Activated T-cell treated with anti-CD3 and anti-CD28 coated beads, Interleukin-2, amount 50 U/mL, for 24 hours (primary cell): ENCODE data around the gene HPS4.

Experiments used
- DNase-seq: peaks from one replicate; pipeline ENCODE4 v3.0.0-alpha.2; 2020
- H3K27ac Mint-ChIP-seq: 2 replicates; pipeline ENCODE4 v1.8.0; 2020; ENCODE audit warnings: mild to moderate bottlenecking, mixed read lengths
- H3K27me3 Mint-ChIP-seq: 2 replicates; pipeline ENCODE4 v1.8.0; 2020; ENCODE audit warnings: mixed read lengths
- H3K36me3 Mint-ChIP-seq: 2 replicates; pipeline ENCODE4 v1.8.0; 2020; ENCODE audit warnings: low read depth, mixed read lengths
- H3K4me1 Mint-ChIP-seq: 2 replicates; pipeline ENCODE4 v1.8.0; 2020; ENCODE audit warnings: low read depth, mixed read lengths
- H3K4me3 Mint-ChIP-seq: 2 replicates; pipeline ENCODE4 v1.8.0; 2020; ENCODE audit warnings: mild to moderate bottlenecking, moderate library complexity, mixed read lengths
- H3K9me3 Mint-ChIP-seq: 2 replicates; pipeline ENCODE4 v1.8.0; 2020; ENCODE audit warnings: mixed read lengths

Gene HPS4

DNA sequence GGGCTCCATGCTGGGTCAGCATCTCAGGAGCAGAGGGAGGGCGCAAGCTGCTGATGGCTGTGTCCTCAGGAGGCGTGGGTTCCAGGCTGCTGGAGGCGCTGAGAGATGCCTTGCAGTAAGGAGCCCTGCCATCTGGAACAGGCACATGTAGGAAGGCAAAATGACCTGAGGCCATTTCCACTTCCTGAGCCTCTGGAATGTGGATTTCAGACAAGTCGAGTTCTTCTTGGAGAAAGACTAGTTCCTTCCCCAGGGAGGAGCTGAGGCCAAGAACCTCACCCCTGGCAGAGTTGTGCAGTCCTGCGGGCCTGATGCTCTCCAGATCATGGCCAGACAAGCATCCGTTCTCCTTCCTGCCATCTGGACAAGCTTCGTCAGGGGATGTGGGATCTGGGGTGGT is 19.3 kb downstream of the HPS4 start:
- no peaks in the 10 kb centered on the region for H3K27me3 Mint-ChIP-seq
- H3K27ac Mint-ChIP-seq = no peak overlapping the region
- H3K9me3 Mint-ChIP-seq = no peaks in the 10 kb centered on the region
- H3K4me3 Mint-ChIP-seq = no peak overlapping the region
- H3K4me1 Mint-ChIP-seq = no peaks in the 10 kb centered on the region
- peak; percentile 12 for DNase-seq
- H3K36me3 Mint-ChIP-seq = peaks cover 96% of the 10 kb centered on the region

DNA sequence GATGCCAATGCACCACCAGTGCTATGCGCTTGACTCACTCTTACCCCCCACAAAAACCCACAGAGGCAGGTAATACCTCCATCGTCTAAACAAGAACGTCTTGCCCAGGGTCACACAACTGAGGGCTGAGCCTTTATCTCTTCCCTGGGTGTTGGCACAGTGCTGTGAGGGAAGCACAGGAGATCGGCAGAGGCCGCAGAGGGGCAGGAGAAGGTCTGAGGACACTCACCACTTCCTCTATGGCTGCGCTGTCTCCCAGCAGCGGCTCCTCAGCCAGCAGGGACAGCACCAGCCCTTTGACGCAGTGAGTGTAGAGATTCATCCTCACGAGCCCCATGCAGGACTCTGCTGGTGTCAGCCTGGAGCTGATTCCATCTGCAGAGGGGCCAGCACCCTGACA is 19.9 kb downstream of the HPS4 start:
- Mint-ChIP-seq H3K36me3 (peaks cover 96% of the 10 kb centered on the region), H3K9me3 (no peaks in the 10 kb centered on the region), H3K27ac (no peak overlapping the region), H3K4me1 (no peaks in the 10 kb centered on the region), H3K4me3 (no peak overlapping the region), H3K27me3 (no peaks in the 10 kb centered on the region)
- peak; percentile 8 for DNase-seq

DNA sequence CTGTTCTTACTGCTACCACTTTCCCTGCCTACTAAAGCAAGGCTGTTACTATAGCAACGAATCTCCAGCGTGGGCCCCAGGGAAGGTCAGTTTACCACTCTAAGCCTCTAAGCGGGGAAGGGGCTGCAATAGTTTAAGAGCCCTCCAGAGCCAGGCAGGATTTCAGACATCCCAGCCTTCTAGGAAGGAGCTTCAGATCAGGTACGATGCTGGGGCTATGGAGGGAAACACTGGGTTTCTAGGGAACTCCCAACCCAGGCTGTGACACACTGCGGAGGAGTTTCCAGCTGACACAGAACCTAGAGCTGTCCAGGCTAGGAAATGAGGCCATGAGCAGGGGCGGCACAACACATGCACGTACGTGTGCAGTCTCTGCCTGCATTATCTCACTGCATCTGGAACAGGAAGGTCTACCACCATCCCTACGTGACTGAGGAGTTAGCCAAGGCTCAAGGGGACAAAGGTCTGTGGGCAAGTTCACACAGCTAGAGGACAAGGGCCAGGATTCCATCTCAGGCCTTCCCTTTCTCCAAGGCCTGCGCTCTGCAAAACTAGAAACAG is 20.4 kb downstream of the HPS4 start:
- Mint-ChIP-seq H3K4me1 (no peaks in the 10 kb centered on the region), H3K36me3 (peaks cover 96% of the 10 kb centered on the region), H3K9me3 (no peaks in the 10 kb centered on the region), H3K27ac (peak overlapping the region; percentile 32), H3K4me3 (no peak overlapping the region), H3K27me3 (no peaks in the 10 kb centered on the region)
- peak; percentile 25 for DNase-seq

DNA sequence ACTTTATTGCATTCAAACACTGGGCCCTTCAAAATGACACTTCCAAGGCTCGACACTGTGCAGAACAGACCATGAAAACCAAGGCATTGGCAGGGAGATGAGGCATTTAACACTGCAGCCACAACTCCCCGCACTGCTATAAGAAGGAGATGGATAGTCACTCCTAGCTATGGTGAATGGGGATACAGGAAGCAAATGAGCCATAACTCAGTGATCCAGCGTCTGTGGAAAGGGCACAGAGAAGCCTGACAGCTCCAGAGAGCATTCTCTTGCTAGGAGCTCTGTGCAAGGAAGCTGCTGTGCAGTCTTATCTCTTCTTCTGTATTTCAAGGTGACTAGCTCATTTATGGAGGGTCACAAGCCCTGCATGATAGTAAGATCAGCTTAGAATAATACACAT is 20.9 kb downstream of the HPS4 start:
- no peak overlapping the region for H3K27ac Mint-ChIP-seq
- no peaks in the 10 kb centered on the region for H3K27me3 Mint-ChIP-seq
- H3K9me3 Mint-ChIP-seq = no peaks in the 10 kb centered on the region
- H3K4me1 Mint-ChIP-seq = no peaks in the 10 kb centered on the region
- no peak overlapping the region for H3K4me3 Mint-ChIP-seq
- DNase-seq = no peak
- peaks cover 97% of the 10 kb centered on the region for H3K36me3 Mint-ChIP-seq

DNA sequence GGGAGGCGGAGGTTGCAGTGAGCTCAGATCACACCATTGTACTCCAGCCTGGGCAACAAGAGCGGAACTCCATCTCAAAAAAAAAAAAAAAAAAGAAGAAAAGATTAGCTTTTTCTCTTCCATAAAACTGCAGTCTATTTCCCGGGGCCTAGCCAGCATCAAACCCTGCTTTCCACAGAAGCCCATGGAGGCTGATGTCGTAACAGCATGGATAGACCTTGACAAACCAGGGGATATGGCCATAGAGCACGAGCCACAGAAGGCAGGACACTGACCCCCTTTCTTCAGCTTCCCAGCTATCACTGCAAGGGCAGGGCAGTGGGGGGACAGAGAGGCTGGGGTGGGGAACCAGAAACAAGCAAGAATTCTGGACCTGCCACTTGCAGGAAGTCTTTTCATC is 21.5 kb downstream of the HPS4 start:
- H3K36me3 Mint-ChIP-seq = peaks cover 96% of the 10 kb centered on the region
- DNase-seq = peak; percentile 12
- no peaks in the 10 kb centered on the region for H3K9me3 Mint-ChIP-seq
- H3K27ac Mint-ChIP-seq = no peak overlapping the region
- H3K4me3 Mint-ChIP-seq = no peak overlapping the region
- H3K4me1 Mint-ChIP-seq = no peaks in the 10 kb centered on the region
- H3K27me3 Mint-ChIP-seq = no peaks in the 10 kb centered on the region

DNA sequence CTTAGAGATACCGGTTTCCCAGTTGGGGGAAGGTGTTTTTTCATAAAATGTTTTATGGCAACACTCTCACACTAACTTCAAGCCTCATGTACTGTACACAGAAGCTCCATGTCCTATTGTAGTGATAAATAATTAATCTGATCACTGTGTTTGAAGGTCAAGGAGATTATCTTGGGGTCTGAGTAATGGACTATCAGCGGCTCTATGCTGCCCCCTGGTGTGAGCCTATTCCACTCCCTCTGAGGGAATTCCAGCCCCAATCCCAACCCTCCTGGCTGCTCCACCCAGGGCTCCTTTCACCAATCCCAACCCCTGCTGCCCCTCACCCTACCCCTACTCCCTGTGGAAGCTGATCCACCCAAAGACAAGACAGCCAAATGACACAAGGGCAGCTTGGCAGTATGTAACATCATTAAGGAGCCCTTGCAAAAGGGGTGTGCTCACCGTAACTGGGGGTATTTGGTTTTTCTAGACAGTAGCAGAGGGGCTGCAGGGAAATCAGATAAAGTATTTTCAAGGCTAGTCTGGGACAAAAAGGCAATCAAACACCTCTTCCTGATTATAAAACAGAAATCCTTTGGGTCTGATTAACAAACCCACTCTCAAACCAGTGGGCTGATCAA is 22.3 kb downstream of the HPS4 start:
- Mint-ChIP-seq H3K27ac (no peak overlapping the region), H3K36me3 (peaks cover 95% of the 10 kb centered on the region), H3K27me3 (no peaks in the 10 kb centered on the region), H3K4me1 (no peaks in the 10 kb centered on the region), H3K9me3 (no peaks in the 10 kb centered on the region), H3K4me3 (no peak overlapping the region)
- peak; percentile 61 for DNase-seq

DNA sequence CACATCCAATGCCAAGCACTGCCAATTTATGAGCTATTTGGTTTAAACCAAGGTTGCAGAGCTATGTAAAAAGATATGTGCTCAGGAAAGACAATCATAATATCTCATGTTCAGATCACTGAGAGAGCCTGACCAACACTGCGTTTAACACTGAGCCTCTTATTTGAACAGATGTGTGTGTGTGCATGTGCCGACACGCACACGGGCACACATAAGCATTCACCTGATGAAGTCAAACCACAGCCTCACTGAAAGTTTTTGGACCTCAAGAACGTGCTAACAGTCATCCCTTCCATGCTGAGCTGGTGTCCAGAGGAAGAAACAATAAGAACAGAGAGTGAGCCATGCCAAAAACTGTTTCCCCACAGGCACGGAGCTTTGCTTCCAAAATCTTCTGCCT is 23.4 kb downstream of the HPS4 start:
- Mint-ChIP-seq H3K4me1 (no peaks in the 10 kb centered on the region), H3K9me3 (no peaks in the 10 kb centered on the region), H3K36me3 (peaks cover 91% of the 10 kb centered on the region), H3K27ac (no peak overlapping the region), H3K4me3 (no peak overlapping the region), H3K27me3 (no peaks in the 10 kb centered on the region)
- DNase-seq = peak; percentile 5

DNA sequence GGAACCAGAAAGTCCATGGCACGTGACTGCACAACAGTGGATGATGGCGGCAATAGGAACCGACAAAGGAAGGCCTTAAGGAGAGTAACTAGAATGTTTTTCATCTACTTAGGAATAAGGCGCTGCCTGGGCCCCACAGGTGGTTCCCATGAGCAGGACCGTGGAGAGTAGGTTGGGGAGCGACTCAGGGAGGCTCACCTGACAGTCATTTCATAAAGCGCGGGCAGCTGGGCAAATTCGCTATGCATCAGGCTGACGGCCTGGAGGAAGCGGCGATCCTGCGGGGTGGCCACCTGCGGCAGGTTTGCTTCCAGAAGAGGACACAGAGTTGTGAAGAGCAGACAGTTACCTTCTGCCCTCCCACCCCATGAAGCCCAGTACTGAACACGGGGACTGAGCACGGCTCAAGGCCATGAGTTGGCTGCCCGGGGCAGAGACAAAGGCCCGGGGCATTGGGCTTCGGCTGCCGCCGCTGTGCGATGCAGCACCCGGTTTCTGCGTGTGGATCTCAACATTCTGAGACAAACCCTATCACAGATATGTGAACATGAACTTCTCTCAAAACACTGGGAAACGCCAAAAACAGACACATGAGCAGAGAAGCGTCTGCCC is 25.8 kb downstream of the HPS4 start:
- Mint-ChIP-seq H3K27me3 (no peaks in the 10 kb centered on the region), H3K4me1 (no peaks in the 10 kb centered on the region), H3K36me3 (peaks cover 85% of the 10 kb centered on the region), H3K4me3 (no peak overlapping the region), H3K27ac (peak overlapping the region; percentile 45), H3K9me3 (no peaks in the 10 kb centered on the region)
- DNase-seq = peak; percentile 17

DNA sequence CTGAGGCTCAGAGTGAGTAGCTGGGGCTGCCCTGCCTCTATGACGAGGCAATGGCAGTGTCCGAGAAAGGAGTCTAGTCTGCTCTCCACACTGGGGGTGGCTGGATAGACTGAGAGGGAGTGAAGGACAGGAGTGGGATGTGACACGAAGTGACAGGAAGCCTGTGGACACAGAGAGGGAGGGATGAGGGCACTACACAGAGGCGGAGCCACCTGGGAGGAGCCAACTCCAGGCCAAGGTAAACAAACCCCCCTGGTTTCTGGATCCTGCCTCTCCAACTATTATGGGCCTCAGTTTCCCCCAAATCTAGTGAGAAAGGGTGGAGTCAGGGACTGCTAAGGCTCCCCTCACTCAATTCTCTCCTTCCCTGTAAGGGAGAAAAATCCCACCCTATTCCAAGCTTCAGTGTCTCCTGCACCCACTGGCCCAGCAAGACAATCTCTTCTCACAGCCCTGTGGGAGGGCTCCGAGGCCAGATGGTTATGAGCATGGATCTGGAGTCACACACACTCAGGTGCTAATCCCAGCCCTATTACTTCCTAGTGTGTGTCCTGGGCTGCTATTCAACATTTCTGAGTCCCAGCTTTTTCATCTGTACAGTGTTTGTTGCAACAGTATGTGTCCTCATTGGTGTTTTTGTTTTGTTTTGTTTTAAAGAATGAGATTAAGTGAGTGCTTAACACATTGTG is 29.6 kb downstream of the HPS4 start:
- Mint-ChIP-seq H3K9me3 (no peaks in the 10 kb centered on the region), H3K4me3 (no peak overlapping the region), H3K4me1 (no peaks in the 10 kb centered on the region), H3K27me3 (no peaks in the 10 kb centered on the region), H3K36me3 (peaks cover 80% of the 10 kb centered on the region), H3K27ac (no peak overlapping the region)
- DNase-seq = peak; percentile 9

DNA sequence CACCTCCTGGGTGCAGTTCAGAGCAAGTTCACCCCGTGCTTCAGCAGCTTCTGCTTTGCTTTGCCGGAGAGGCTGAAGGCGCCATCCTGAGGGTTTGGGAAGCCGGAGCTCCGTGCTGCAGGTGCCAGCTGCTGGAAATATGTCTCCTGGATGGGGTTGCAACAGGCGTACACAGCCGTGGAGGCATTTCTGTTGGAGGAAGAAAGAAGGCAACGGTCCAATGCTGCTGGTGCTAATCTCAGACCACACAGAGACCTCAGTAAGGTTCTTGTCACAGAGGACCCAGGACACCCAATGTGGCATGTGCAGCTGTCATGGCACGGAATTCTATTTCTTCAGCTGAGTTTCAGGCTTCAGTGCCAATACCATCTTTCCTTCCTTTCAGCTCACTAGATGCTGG is 30.4 kb downstream of the HPS4 start:
- peak; percentile 9 for DNase-seq
- no peaks in the 10 kb centered on the region for H3K27me3 Mint-ChIP-seq
- H3K4me3 Mint-ChIP-seq = no peak overlapping the region
- peaks cover 72% of the 10 kb centered on the region for H3K36me3 Mint-ChIP-seq
- H3K4me1 Mint-ChIP-seq = no peaks in the 10 kb centered on the region
- no peaks in the 10 kb centered on the region for H3K9me3 Mint-ChIP-seq
- no peak overlapping the region for H3K27ac Mint-ChIP-seq

DNA sequence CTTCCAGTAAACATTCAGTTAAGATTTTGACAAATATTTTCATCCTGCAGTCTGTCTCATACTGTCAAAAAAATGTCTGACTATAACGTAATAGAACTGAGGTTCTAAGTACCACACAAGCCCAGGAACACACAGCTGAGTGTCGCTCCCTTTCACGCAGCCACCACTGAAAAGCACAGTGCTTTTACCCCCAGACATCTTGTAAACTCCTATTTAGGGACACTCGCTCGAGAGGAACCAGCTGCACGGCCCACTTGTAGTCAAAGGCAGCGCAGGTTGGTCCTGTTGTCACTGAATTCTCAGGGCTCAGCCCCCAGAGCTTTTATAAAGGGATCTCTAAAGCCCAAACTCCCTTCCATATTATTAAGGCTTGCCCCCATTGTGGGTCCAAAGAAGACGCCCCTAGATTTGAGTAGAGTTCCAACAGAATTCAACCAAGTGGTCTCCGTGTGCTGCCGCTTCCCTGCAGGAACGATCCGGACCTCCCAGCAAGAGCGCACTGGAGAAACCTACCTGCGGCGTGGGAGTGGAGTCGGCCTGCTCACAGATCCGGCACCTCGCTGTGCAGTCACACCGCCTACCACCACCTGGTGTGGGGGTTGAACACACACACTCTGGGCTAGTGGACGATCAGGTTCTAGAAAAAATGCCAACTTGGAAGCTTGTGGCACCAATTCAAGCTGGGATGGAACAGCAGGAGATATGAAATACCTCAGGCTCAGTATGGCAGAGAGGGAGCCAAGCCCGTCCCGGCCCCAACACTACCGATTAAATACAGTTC is 31.2 kb downstream of the HPS4 start:
- Mint-ChIP-seq H3K27me3 (no peaks in the 10 kb centered on the region), H3K27ac (no peak overlapping the region), H3K4me1 (no peaks in the 10 kb centered on the region), H3K4me3 (no peak overlapping the region), H3K9me3 (no peaks in the 10 kb centered on the region), H3K36me3 (peaks cover 65% of the 10 kb centered on the region)
- DNase-seq = peak; percentile 16

DNA sequence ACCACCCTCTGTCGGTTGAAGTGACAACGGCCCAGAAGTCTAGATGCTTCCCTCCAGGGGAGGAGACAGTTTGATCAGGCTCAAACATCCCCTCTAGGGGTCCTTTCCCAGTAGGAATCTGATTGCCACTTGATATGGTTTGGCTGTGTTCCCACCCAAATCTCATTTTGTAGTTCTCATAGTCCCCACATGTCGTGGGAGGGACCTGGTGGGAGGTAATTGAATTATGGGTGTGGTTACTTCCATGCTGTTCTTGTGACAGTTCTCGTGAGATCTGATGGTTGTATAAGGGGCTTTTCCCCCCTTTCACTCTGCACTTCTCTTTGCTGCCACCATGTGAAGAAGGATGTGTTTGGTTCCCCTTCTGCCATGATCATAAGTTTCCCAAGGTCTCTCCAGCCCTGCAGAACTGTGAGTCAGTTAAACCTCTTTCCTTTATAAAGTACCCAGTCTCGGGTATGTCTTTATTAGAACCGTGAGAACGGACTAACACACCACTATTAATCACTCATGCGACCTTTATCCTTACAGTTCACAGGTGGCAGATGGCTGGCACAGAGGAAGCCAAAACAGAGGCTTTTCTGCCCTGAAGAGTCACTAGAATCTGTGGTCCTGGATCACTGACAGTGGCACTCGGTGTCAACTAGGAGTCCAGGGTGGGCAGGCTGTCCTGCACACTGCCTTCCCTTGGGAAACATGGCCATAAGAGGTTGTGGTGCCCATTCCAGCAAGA is 33.0 kb downstream of the HPS4 start:
- peaks cover 53% of the 10 kb centered on the region for H3K36me3 Mint-ChIP-seq
- H3K27me3 Mint-ChIP-seq = no peaks in the 10 kb centered on the region
- no peak overlapping the region for H3K4me3 Mint-ChIP-seq
- H3K9me3 Mint-ChIP-seq = no peaks in the 10 kb centered on the region
- peak; percentile 2 for DNase-seq
- H3K4me1 Mint-ChIP-seq = no peaks in the 10 kb centered on the region
- peak overlapping the region; percentile 57 for H3K27ac Mint-ChIP-seq

DNA sequence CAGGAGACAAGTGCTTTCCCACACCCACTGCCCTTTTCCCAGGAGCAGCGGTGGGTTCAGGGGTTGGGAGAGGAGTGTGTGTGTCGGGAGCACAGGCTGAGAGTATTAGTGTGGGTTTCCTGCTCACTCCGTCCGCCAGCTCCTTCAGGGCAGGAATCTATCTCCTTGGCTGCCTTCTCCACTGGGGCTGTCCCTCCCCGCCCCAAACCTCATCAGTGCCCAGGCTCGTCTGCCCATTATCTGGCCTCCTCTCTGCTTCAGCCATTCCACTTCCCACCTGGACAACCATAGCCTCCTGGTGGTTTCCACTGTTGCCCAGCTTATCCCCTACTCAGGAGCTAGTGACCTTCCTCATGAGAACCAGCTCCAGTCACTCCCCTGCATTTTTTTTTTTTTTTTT is 34.6 kb downstream of the HPS4 start:
- Mint-ChIP-seq H3K9me3 (no peaks in the 10 kb centered on the region), H3K27me3 (no peaks in the 10 kb centered on the region), H3K36me3 (peaks cover 56% of the 10 kb centered on the region), H3K27ac (no peak overlapping the region), H3K4me1 (no peaks in the 10 kb centered on the region), H3K4me3 (no peak overlapping the region)
- DNase-seq = no peak

DNA sequence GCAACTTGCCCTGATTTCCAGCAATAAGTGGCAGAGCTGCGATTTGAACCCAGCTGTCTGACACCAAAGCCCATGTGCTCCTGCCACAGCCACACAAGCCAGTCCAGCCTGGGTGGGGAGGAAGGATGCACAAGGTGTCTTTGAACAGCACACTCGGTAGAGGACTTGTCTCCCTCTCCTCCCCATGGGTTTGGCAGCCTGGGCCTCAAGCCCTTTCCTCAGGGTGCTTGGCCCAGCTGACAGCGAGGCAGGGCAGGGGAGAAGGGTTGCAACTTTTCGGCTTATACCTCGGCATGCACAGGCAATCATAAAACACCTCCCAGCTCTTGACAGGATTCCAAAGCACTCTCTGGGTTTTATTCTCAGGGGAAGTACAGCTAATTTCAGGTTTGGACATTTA is 35.2 kb downstream of the HPS4 start:
- Mint-ChIP-seq H3K4me3 (no peak overlapping the region), H3K9me3 (no peaks in the 10 kb centered on the region), H3K4me1 (no peaks in the 10 kb centered on the region), H3K27ac (no peak overlapping the region), H3K27me3 (no peaks in the 10 kb centered on the region), H3K36me3 (peaks cover 52% of the 10 kb centered on the region)
- DNase-seq = no peak
